Mucosa of rectum (tissue), 2 donors: Measurements from ENCODE around the gene PCBP3.
"Not testable (repeated sequence)": the region's sequence is repeated elsewhere in the genome, so short reads cannot be mapped to it uniquely, and the experiment has no call there.

Source experiments
- H3K27ac ChIP-seq, 2 donors: one replicate each; pipeline ENCODE4 v1.7.0; 2013; ENCODE audit warnings: inconsistent platforms in 2 of 2, low read depth in 2 of 2, low read length in 2 of 2
- H3K27me3 ChIP-seq, 2 donors: one replicate each; pipeline ENCODE4 v1.7.0; 2013; ENCODE audit warnings: low read length in 2 of 2; ENCODE audit not compliant: control insufficient read depth in 2 of 2, insufficient read depth in 2 of 2
- H3K36me3 ChIP-seq, 2 donors: one replicate each; pipeline ENCODE4 v1.7.0; 2013; ENCODE audit warnings: low read length in 2 of 2; ENCODE audit not compliant: control insufficient read depth in 2 of 2, insufficient read depth in 2 of 2
- H3K4me1 ChIP-seq, 2 donors: one replicate each; pipeline ENCODE4 v1.7.0; 2013; ENCODE audit warnings: low read length in 2 of 2, mild to moderate bottlenecking in 1 of 2; ENCODE audit not compliant: control insufficient read depth in 2 of 2, insufficient read depth in 2 of 2
- H3K4me3 ChIP-seq, 2 donors: one replicate each; pipeline ENCODE4 v1.7.0; 2013; ENCODE audit warnings: low read length in 2 of 2
- H3K9ac ChIP-seq, 2 donors: one replicate each; pipeline ENCODE4 v1.7.0; 2013; ENCODE audit warnings: low read length in 2 of 2, low read depth in 1 of 2, mild to moderate bottlenecking in 1 of 2
- H3K9me3 ChIP-seq, 2 donors: one replicate each; pipeline ENCODE4 v1.7.0; 2013; ENCODE audit warnings: low read length in 2 of 2; ENCODE audit not compliant: control insufficient read depth in 2 of 2
- donor health status: healthy.
- donor health status: Normal muscosa, but diverticular disease.

The PCBP3 gene

GRCh38 chr21:45947716-45948255, 304.3 kb downstream of the PCBP3 start:
- H3K4me1 ChIP-seq = no peaks in the 10 kb centered on the region
- no peaks in the 10 kb centered on the region for H3K27me3 ChIP-seq
- no peaks in the 10 kb centered on the region for H3K36me3 ChIP-seq
- no peak overlapping the region for H3K9ac ChIP-seq
- H3K27ac ChIP-seq = no peak overlapping the region
- H3K4me3 ChIP-seq = no peak overlapping the region
- H3K9me3 ChIP-seq = no peaks in the 10 kb centered on the region

GRCh38 chr21:45948576-45949141, 305.1 kb downstream of the PCBP3 start:
- Histone ChIP-seq H3K4me3 (no peak overlapping the region), H3K36me3 (no peaks in the 10 kb centered on the region), H3K27me3 (no peaks in the 10 kb centered on the region), H3K27ac (no peak overlapping the region), H3K4me1 (no peaks in the 10 kb centered on the region), H3K9me3 (no peaks in the 10 kb centered on the region), H3K9ac (no peak overlapping the region)

DNA sequence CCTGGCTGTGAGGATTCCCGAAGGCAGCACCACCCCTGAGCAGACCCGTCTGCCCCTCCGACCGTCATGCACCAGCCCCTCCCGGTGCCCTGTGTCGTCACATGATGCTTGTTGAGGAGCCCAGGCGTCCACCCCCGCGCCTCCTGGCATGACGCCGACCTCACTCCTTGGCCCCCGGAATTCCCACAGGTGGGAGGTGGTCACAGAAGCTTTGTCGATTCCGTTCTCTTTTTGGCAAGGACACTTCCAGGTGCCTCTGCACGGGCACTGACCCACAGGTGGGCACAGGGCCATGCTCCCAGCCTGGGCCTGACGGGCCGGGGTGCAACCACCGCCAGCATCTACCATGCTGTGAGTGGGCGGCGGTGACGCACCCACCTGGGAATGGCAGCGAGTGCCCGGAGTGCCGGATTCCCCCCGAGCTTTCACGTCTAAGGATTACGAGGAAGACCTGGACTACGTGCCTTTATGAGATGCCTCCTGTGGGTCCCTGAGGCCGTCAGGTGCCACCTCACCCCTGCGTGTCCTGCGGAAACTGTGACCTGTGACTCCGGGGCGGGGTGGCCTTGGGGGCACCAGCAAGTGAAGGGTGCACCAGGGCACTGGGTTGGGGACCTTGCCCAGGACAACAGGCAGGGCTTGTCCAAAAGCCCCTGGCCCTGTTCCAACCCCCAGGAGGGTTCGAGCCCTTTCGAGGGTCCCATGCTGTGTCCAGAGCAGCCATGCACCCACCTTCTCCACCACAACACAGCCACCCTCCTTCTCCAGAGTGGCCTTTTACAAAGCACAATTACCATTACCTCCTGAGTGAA, 306.6 kb downstream of the PCBP3 start:
- H3K4me3 ChIP-seq = no peak overlapping the region

GRCh38 chr21:45950740-45951515, 307.4 kb downstream of the PCBP3 start:
- Histone ChIP-seq H3K4me1 (peaks cover 0 to 2% of the 10 kb centered on the region in 2 donors), H3K36me3 (no peaks in the 10 kb centered on the region)

More for the DNA sequence above, 306.6 kb downstream of the PCBP3 start:
- no peaks in the 10 kb centered on the region for H3K9me3 ChIP-seq
- no peaks in the 10 kb centered on the region for H3K27me3 ChIP-seq
- H3K27ac ChIP-seq = no peak overlapping the region
- H3K9ac ChIP-seq = no peak overlapping the region
- H3K36me3 ChIP-seq = no peaks in the 10 kb centered on the region
- H3K4me1 ChIP-seq = peaks cover 0 to 2% of the 10 kb centered on the region in 2 donors

GRCh38 chr21:45951676-45952075, 308.2 kb downstream of the PCBP3 start:
- H3K9me3 ChIP-seq = no peaks in the 10 kb centered on the region
- H3K27me3 ChIP-seq = no peaks in the 10 kb centered on the region
- H3K4me3 ChIP-seq = no peak overlapping the region
- no peak overlapping the region for H3K27ac ChIP-seq
- H3K4me1 ChIP-seq = peaks cover 0 to 2% of the 10 kb centered on the region in 2 donors
- H3K9ac ChIP-seq = no peak overlapping the region
- no peaks in the 10 kb centered on the region for H3K36me3 ChIP-seq

More at GRCh38 chr21:45950740-45951515, 307.4 kb downstream of the PCBP3 start:
- Histone ChIP-seq H3K27ac (no peak overlapping the region), H3K4me3 (no peak overlapping the region), H3K27me3 (no peaks in the 10 kb centered on the region), H3K9ac (no peak overlapping the region), H3K9me3 (no peaks in the 10 kb centered on the region)

DNA sequence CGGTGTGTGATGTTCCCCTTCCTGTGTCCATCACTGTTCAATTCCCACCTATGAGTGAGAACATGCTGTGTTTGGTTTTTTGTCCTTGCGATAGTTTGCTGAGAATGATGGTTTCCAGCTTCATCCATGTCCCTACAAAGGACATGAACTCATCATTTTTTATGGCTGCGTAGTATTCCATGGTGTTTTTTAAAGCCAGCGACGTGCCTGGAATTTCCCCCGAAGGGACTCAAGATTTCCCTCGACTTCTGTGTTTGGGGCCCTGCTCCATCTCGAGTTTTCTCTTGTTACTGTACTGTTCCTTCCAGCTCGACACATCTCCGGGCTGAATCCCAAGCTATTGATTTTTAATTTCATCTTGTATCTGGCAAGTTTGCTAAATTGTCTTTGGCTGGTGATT, 309.0 kb downstream of the PCBP3 start:
- H3K27ac ChIP-seq, H3K9ac ChIP-seq, H3K27me3 ChIP-seq, H3K4me3 ChIP-seq, H3K36me3 ChIP-seq, H3K4me1 ChIP-seq, H3K9me3 ChIP-seq: not testable (repeated sequence)

DNA sequence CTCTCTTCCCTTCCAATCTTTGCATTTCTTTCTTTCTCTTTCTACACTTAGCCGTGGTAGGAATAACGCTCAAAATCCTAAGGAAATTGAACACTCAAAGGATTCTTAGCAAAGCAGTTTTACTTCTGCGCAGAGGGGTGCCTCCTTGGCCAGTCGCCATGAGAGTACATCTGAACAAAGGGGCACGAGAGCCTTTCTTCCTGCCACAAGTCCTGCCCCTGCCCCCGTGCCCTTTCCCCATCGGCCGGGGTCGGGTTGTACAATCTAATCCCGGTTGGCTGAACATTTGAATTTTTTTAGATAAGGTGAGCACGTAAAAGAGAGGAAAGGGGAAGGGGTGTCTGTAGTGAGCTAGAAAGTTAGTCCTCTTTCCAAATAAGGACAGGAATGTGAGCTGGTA, 309.4 kb downstream of the PCBP3 start:
- Histone ChIP-seq H3K9ac (no peak overlapping the region), H3K4me1 (peaks cover 0 to 2% of the 10 kb centered on the region in 2 donors), H3K9me3 (no peaks in the 10 kb centered on the region), H3K36me3 (no peaks in the 10 kb centered on the region), H3K27me3 (no peaks in the 10 kb centered on the region), H3K27ac (no peak overlapping the region), H3K4me3 (no peak overlapping the region)

- H3K9me3 ChIP-seq = no peaks in the 10 kb centered on the region
- no peaks in the 10 kb centered on the region for H3K27me3 ChIP-seq
- no peak overlapping the region for H3K27ac ChIP-seq
- H3K9ac ChIP-seq = no peak overlapping the region
- no peak overlapping the region for H3K4me3 ChIP-seq
- no peaks in the 10 kb centered on the region for H3K36me3 ChIP-seq
- peaks cover 0 to 2% of the 10 kb centered on the region in 2 donors for H3K4me1 ChIP-seq
Measured at GRCh38 chr21:45954261-45954660, 310.7 kb downstream of the PCBP3 start.

DNA sequence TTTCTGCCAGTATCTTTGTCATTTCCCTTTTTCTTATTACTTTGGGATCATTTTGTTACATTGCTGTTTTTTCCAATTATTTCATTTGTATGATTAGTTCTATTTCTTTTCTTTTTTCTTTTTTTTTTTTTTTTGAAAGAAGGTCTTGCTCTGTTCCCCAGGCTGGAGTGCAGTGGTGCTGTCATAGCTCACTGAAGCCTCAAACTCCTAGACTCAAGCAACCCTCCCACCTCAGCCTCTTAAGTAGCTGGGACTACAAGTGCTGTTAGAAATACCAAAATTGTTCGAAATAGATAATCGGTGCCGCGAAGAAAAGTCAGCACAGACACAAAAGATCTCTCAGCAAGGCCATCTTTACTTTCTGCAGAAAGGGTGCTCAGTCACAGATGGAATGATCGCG, 311.4 kb downstream of the PCBP3 start:
- Histone ChIP-seq H3K9ac (no peak overlapping the region), H3K27me3 (no peaks in the 10 kb centered on the region), H3K4me1 (peaks cover 0 to 2% of the 10 kb centered on the region in 2 donors), H3K4me3 (no peak overlapping the region), H3K9me3 (no peaks in the 10 kb centered on the region), H3K36me3 (no peaks in the 10 kb centered on the region), H3K27ac (no peak overlapping the region)

DNA sequence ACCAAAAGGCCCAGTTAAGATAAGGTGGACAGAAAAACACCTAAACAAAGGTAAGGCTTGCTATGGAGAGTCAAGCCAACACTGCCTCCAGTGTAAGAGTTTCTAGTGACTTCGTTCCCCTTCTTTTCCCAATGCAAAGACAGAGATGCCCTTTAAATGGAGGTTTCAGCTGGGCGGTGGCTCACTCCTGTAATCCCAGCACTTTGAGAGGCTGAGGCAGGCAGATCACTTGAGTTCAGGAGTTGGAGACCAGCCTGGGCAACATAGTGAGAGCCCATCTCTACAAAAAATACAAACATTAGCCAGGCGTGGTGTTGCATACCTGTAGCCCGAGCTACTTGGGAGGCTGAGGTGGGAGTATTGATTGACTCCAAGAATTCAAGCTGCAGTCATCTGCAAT, 314.0 kb downstream of the PCBP3 start:
- Histone ChIP-seq H3K27ac (no peak overlapping the region), H3K4me3 (no peak overlapping the region), H3K9ac (no peak overlapping the region), H3K4me1 (peaks cover 0 to 2% of the 10 kb centered on the region in 2 donors), H3K36me3 (no peaks in the 10 kb centered on the region), H3K9me3 (no peaks in the 10 kb centered on the region), H3K27me3 (no peaks in the 10 kb centered on the region)
